Stimulated activated CD4-positive, alpha-beta T cell treated with anti-CD3 and anti-CD28 coated beads, Interleukin-12 subunit alpha, Interleukin-12 subunit beta, amount 100 ng/mL, for 4 hours (primary cell): ENCODE data around the gene CIC.
A peak's percentile ranks its signal among the peaks of the same experiment; 100 is the strongest.
"Not testable (repeated sequence)": the region's sequence is repeated elsewhere in the genome, so short reads cannot be mapped to it uniquely, and the experiment has no call there.

ENCODE experiments used
- DNase-seq: peaks from one replicate; pipeline ENCODE4 v3.0.0-alpha.2; 2020

CIC gene

GRCh38 chr19:42315024-42315423, 46.0 kb downstream of the CIC start:
- DNase-seq: no peak

- no peak for DNase-seq
These were observed 47.5 kb downstream of the CIC start for GRCh38 chr19:42316223-42317211.

- no peak for DNase-seq
These were observed 48.5 kb downstream of the CIC start for GRCh38 chr19:42317535-42317934.

- DNase-seq: no peak
These were observed 53.3 kb downstream of the CIC start for GRCh38 chr19:42322305-42322704.

GRCh38 chr19:42323473-42323851, 54.4 kb downstream of the CIC start:
- DNase-seq: no peak

GRCh38 chr19:42323852-42324654, 55.0 kb downstream of the CIC start:
- no peak for DNase-seq

GRCh38 chr19:42324655-42325307, 55.7 kb downstream of the CIC start:
- DNase-seq: no peak

GRCh38 chr19:42325308-42325895, 56.4 kb downstream of the CIC start, which contains the start of gene MEGF8:
Gene MEGF8, plus strand, starts transcription at chr19:42325635. Its CDS starts 609 bp downstream, at chr19:42326244.
- DNase-seq: peak; percentile 96

- DNase-seq: peak; percentile 18
These were observed 57.1 kb downstream of the CIC start for GRCh38 chr19:42325896-42326771.

GRCh38 chr19:42326969-42327368, 57.9 kb downstream of the CIC start:
- no peak for DNase-seq

- DNase-seq: no peak
These were observed 58.3 kb downstream of the CIC start for GRCh38 chr19:42327381-42327780.

- no peak for DNase-seq
These were observed 59.1 kb downstream of the CIC start for GRCh38 chr19:42328106-42328505.

GRCh38 chr19:42328854-42329253, 59.8 kb downstream of the CIC start:
- DNase-seq: no peak

- no peak for DNase-seq
These were observed 61.2 kb downstream of the CIC start for GRCh38 chr19:42330241-42330711.

GRCh38 chr19:42331333-42331732, 62.3 kb downstream of the CIC start:
- DNase-seq: not testable (repeated sequence)

- DNase-seq: no peak
These were observed 63.0 kb downstream of the CIC start for GRCh38 chr19:42332059-42332458.

- no peak for DNase-seq
These were observed 64.0 kb downstream of the CIC start for GRCh38 chr19:42333018-42333417.

GRCh38 chr19:42333975-42334696, 65.1 kb downstream of the CIC start:
- DNase-seq: no peak

- no peak for DNase-seq
These were observed 65.8 kb downstream of the CIC start for GRCh38 chr19:42334697-42335373.

GRCh38 chr19:42335374-42335936, 66.4 kb downstream of the CIC start:
- DNase-seq: no peak
